GM19455 (cell line): Measurements from ENCODE around the gene FANK1.
"Not testable (repeated sequence)": the region's sequence is repeated elsewhere in the genome, so short reads cannot be mapped to it uniquely, and the experiment has no call there.

ENCODE experiments used
- ATAC-seq: cut with Tn5 transposase; IDR thresholded peaks from one replicate; pipeline ENCODE4 v1.9.1; 2021; ENCODE audit not compliant: unreplicated experiment

Gene FANK1

GRCh38 chr10:126017961-126018560, 121.7 kb downstream of the FANK1 start:
- ATAC-seq, result no peak

- ATAC-seq, result no peak
Observed at GRCh38 chr10:126021833-126022500, 125.6 kb downstream of the FANK1 start.

- no peak for ATAC-seq
Observed at GRCh38 chr10:126022841-126023240, 126.5 kb downstream of the FANK1 start.

GRCh38 chr10:126027692-126028091, 131.3 kb downstream of the FANK1 start:
- ATAC-seq, result no peak

- no peak for ATAC-seq
Observed at GRCh38 chr10:126029999-126030398, 133.6 kb downstream of the FANK1 start.

- no peak for ATAC-seq
Observed at GRCh38 chr10:126034586-126034985, 138.2 kb downstream of the FANK1 start.

- no peak for ATAC-seq
Observed at GRCh38 chr10:126036515-126036914, 140.2 kb downstream of the FANK1 start.

GRCh38 chr10:126037946-126038345, 141.6 kb downstream of the FANK1 start:
- no peak for ATAC-seq

- no peak for ATAC-seq
Observed at GRCh38 chr10:126041117-126041516, 144.8 kb downstream of the FANK1 start.

GRCh38 chr10:126041804-126042231, 145.5 kb downstream of the FANK1 start:
- peak; percentile 98 for ATAC-seq

GRCh38 chr10:126042354-126042753, 146.0 kb downstream of the FANK1 start:
- ATAC-seq, result no peak

GRCh38 chr10:126042906-126043305, 146.5 kb downstream of the FANK1 start:
- no peak for ATAC-seq

- ATAC-seq, result no peak
Observed at GRCh38 chr10:126043389-126043788, 147.0 kb downstream of the FANK1 start.

- no peak for ATAC-seq
Observed at GRCh38 chr10:126045861-126046260, 149.5 kb downstream of the FANK1 start.

- ATAC-seq, result no peak
Observed at GRCh38 chr10:126046831-126047230, 150.5 kb downstream of the FANK1 start.

- not testable (repeated sequence) for ATAC-seq
Observed at GRCh38 chr10:126047749-126048148, 151.4 kb downstream of the FANK1 start.

- no peak for ATAC-seq
Observed at GRCh38 chr10:126049759-126050700, 153.7 kb downstream of the FANK1 start.

GRCh38 chr10:126052171-126052570, 155.8 kb downstream of the FANK1 start:
- no peak for ATAC-seq

GRCh38 chr10:126054191-126054590, 157.8 kb downstream of the FANK1 start:
- ATAC-seq, result no peak

- no peak for ATAC-seq
Observed at GRCh38 chr10:126057494-126057893, 161.1 kb downstream of the FANK1 start.

GRCh38 chr10:126058104-126058503, 161.7 kb downstream of the FANK1 start:
- ATAC-seq, result no peak

GRCh38 chr10:126058507-126058906, 162.1 kb downstream of the FANK1 start:
- ATAC-seq, result no peak
